Measurements from ENCODE around the gene KCNG3.
"Not testable (repeated sequence)": the region's sequence is repeated elsewhere in the genome, so short reads cannot be mapped to it uniquely, and the experiment has no call there.

KCNG3 gene

DNA sequence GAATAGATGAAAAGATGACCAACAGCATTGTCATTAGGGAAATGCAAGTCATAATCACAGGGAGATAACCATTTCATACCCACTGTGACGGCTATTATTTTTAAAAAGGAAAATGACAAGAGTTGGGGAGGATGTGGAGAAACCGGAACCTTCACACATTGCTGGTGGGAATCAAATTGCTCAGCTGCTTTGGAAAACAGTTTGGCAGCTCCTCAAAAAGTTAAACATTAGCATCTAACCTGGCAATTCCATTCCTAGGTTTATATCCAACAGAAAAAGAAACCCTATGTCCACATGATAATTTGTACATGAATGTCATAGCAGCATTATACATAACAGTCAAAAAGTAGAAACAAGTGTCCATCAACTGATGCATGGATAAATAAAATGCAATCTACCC, 58.2 kb downstream of the KCNG3 start:
- DNase-seq (ENCODE audit: low read depth in 4 of 4, low spot score in 1 of 4) = no peak

- no peak for DNase-seq (ENCODE audit: low read depth in 4 of 4, low spot score in 1 of 4)
Measured at GRCh38 chr2:42430188-42430587, 63.6 kb downstream of the KCNG3 start.

DNA sequence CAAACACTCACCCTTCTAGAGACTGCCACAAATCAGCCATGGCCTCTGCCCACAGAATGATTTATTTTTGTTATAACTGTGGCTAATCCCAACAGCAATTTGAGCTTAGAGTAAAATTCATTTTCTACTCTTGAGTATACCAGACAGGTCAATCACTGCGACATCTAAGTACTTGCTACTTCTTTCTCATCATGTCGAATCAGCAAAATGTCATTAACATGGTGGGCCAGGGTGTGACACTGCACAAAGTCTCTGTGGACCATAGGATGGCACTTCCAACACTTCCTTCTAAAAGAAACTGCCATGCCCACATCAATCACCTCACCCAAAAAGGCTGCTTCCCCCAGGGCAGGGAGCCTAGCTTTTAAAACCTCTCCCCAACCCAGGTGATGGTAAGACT, 64.4 kb downstream of the KCNG3 start:
- no peak for DNase-seq (ENCODE audit: low read depth in 4 of 4, low spot score in 1 of 4)

GRCh38 chr2:42425697-42426096, 68.1 kb downstream of the KCNG3 start:
- no peak for DNase-seq (ENCODE audit: low read depth in 4 of 4, low spot score in 1 of 4)

- no peak for DNase-seq (ENCODE audit: low read depth in 4 of 4, low spot score in 1 of 4)
Measured at GRCh38 chr2:42424033-42424432, 69.7 kb downstream of the KCNG3 start.

DNA sequence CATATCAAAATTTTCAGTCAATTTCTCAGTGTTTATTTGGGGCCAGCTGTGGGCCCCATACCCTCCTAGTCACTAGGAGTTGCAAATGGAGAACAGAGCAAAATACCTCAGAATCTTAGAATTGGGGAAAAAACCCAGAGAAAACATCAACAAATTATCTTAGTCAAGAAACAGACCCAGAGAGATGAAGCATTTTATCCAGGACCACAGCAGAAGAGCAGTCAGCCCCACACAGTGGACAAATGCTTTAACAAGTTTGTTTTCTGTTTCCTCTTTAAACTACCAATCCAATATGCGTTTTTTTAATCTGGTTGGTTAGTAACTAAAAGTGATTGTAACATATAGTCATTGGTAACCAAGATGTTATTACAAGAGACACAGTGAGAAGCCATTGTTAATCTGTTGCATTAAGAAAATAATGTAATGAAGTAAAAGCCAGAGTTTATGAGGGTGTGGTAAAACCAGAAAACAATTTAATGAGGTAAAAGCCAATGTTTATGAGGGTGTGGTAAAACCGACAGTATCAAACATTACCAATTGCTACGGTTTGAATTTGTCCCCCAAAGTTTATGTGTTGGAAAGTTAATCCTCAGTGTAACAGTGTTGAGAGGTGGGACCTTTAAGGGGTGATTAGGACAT, 72.1 kb downstream of the KCNG3 start:
- no peak for DNase-seq (ENCODE audit: low read depth in 4 of 4, low spot score in 1 of 4)

DNA sequence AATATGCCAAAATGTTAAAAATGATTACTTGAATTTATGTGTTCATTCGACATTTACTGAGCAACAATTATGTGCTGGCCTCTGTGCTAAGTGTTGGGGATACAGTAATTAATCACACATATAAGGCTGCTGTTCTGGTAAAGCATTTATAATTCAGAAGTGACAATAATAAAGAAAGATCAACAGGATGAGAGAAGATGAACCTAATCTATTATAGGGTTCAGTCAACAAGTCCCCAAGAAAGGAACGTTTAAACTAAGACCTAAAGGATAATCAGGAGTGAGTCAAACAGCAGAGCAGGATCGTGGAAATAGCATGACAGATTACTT, 72.7 kb downstream of the KCNG3 start:
- DNase-seq (ENCODE audit: low read depth in 4 of 4, low spot score in 1 of 4) = no peak

DNA sequence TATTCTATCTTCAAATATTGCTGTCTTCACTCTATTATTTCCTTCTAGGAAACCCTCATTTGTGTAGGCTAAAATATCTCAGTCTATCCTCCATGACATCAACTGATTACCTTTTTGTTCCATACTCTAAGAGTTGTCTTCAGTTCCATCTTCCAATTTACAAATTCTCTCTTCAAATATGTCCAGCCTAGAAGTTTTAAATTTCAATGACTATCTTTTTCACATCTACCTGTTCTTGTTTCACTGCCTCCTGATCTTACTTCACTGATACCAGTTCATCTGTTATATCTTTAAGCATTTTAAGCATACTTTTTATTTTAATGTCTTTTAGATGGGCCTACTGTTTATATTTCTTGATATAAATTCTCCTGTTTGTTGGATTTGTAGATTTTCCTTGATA, 79.1 kb downstream of the KCNG3 start:
- DNase-seq (ENCODE audit: low read depth in 4 of 4, low spot score in 1 of 4) = no peak

GRCh38 chr2:42414158-42414557, 79.6 kb downstream of the KCNG3 start:
- DNase-seq (ENCODE audit: low read depth in 4 of 4, low spot score in 1 of 4) = no peak

DNA sequence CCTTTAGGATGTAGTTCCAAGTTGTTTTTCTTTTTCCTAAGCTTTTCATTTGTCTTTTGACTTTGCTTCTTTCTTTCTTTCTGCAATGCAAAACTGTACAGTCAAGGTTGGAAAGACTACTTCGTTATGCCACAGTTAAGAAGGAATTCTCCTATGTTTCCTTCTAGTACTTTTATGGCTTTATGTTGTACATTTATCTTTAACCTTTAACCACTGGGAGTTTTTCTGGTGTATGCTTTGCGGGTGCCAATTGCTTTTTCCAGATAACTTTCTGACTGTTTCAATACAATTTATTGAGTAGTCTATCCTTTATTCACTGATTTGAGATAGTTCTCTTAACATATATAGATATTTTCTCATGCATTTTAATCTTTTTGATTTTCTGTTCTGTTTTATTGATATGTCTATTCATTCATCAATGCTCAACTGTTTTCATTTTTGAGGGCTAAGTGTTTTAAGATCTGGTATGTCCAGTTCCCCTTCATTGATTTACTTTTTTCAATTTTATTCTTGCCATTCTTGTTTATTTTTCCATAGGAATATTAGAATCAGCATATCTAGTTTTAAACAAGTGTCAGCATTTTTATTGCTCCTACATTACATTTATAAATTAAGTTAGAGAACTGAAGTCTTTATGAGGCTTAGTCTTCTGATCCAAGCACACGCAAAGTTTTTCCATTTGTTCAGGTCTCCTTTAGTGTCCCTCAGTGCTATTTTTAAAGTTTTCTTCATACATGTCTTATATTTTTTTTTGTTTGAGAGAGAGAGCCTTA, 82.9 kb downstream of the KCNG3 start:
- DNase-seq (ENCODE audit: low read depth in 4 of 4, low spot score in 1 of 4) = no peak

GRCh38 chr2:42408009-42408408, 85.8 kb downstream of the KCNG3 start:
- DNase-seq (ENCODE audit: low read depth in 4 of 4, low spot score in 1 of 4) = no peak

DNA sequence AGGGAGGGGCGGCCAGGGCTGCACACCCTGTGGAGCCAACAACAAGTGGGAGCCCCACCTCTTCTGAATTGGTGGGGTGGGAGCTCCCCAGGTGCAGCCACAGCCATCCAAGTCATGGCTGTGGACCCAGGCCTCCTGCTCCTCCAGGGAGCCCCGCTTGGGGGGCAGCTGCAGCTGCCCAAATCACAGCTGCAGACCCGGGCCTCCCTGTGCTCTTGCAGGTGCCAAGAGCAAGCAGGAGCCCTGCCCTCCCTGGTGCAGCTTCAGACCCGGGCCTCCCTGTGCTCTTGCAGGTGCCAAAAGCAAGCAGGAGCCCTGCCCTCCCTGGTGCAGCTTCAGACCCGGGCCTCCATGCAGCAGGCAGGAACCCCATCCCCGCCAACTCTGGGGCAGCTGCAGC, 86.3 kb downstream of the KCNG3 start:
- no peak for DNase-seq (ENCODE audit: low read depth in 4 of 4, low spot score in 1 of 4)

- no peak for DNase-seq (ENCODE audit: low read depth in 4 of 4, low spot score in 1 of 4)
Measured at GRCh38 chr2:42404676-42405075, 89.1 kb downstream of the KCNG3 start.

- no peak for DNase-seq (ENCODE audit: low read depth in 4 of 4, low spot score in 1 of 4)
Measured at GRCh38 chr2:42401773-42402172, 92.0 kb downstream of the KCNG3 start.

GRCh38 chr2:42398052-42398451, 95.7 kb downstream of the KCNG3 start:
- DNase-seq (ENCODE audit: low read depth in 4 of 4, low spot score in 1 of 4) = not testable (repeated sequence)

GRCh38 chr2:42393320-42393719, 100.5 kb downstream of the KCNG3 start:
- not testable (repeated sequence) for DNase-seq (ENCODE audit: low read depth in 4 of 4, low spot score in 1 of 4)

DNA sequence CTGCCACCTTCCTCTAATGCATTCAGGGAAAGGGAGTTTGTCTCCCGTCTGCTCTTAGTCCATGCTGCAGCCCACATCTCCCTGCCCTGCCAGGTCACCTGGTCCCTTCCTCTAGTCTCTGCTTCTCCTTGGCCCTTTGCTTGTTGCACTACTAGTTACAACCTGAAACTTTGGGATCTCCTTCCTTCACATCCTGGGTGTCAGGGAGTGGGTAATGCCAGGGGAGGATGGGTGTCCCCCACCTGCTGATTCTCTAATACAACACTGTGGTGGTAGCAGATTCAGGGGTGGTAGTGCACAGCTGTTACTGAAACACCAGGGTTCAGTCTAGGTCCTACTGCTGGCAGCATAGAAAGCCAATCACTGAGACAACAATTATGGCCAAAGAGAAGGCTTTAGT, 101.6 kb downstream of the KCNG3 start:
- no peak for DNase-seq (ENCODE audit: low read depth in 4 of 4, low spot score in 1 of 4)

All from stimulated activated CD4-positive, alpha-beta T cell treated with anti-CD3 and anti-CD28 coated beads, Interleukin-1b, Interleukin-23, amount 100 ng/mL, for 24 hours (primary cell).